ENCODE data around the gene PIK3CD. TPM values are rescaled to one million over a fixed set of nuclear protein-coding genes. Genes with fewer than 3 reads are reported as not detected.

PIK3CD gene
- total and polyA plus RNA-seq, 10 of the 15 experiments (the other 5 are each of a cell fraction or from before 2014, with no cell fraction given) = 7.0 to 101 (median 51.1) TPM

- TF ChIP-seq CTCF (IDR thresholded peaks at IDR 0.05 in 2 of 3, conservative IDR thresholded peaks at IDR 0.05 in 1 of 3; ENCODE audit: control insufficient read depth in 2 of 3, extremely low read depth in 1 of 3, insufficient read depth in 1 of 3, low read depth in 3 of 3, low read length in 3 of 3) (no peak), USF1 (IDR thresholded peaks at IDR 0.05; ENCODE audit: borderline replicate concordance, extremely low read length, insufficient read depth, low read depth, low read length) (no peak), MYC (IDR thresholded peaks at IDR 0.05; ENCODE audit: insufficient read depth, insufficient read length, insufficient replicate concordance, low read length, severe bottlenecking) (no peak), CHD2 (IDR thresholded peaks at IDR 0.05; ENCODE audit: borderline replicate concordance, low read depth, low read length) (no peak), TCF7 (IDR thresholded peaks at IDR 0.05; ENCODE audit: borderline replicate concordance) (no peak)
Observed at GRCh38 chr1:9723068-9723805, 71.7 kb downstream of the PIK3CD start (continued).

- WGBS (ENCODE audit: insufficient coverage, insufficient replicate concordance, low lambda C conversion rate, missing lambda C conversion rate) = 90% methylated on average over 6 of the region's 6 CpGs
- intact Hi-C loops (cut with micrococcal nuclease; ENCODE audit: unreplicated experiment) = loop anchor here (2.0 kb wide), 2 partner anchors 97 to 143 kb away; no protein-coding TSS in a partner anchor
- no peaks in the 10 kb centered on the region; the same call in 2 of the 3 replicates for H3K9me3 ChIP-seq (replicated peaks; ENCODE audit: control insufficient read depth, insufficient read depth, low read length)
- H2AFZ ChIP-seq (ENCODE audit: control insufficient read depth, low read depth, low read length) = no peak overlapping the region
- TF ChIP-seq MLLT1 (IDR thresholded peaks at IDR 0.05) = no peak
- no peak for TF ChIP-seq POLR2AphosphoS2 (IDR thresholded peaks at IDR 0.05; ENCODE audit: low read depth, low read length)
- TF ChIP-seq ZNF592 (IDR thresholded peaks at IDR 0.05) = no peak
- peak; percentile 41; the same call in 1 of the 2 replicates for TF ChIP-seq POLR2A (IDR thresholded peaks at IDR 0.05; ENCODE audit: low read depth, low read length)
- TF ChIP-seq RBBP5 (conservative IDR thresholded peaks at IDR 0.05) = no peak
- in situ Hi-C loops (cut with MboI) = no loop called here
- SMC1A ChIA-PET (ENCODE audit: uncharacterized antibody, unreplicated experiment) = interaction anchor here (2.2 kb wide), 1 partner anchor 140 kb away, joined by 4 read pairs; no protein-coding TSS in a partner anchor
- CTCF ChIA-PET = interaction anchor here (1.1 to 1.5 kb wide), 2 partner anchors 97 to 144 kb away, joined by 3 read pairs; no protein-coding TSS in a partner anchor
- ATAC-seq = no peak
- H3K4me2 ChIP-seq (ENCODE audit: control insufficient read depth, insufficient read depth) = no peak overlapping the region
- RAD21 ChIA-PET (ENCODE audit: unreplicated experiment) = interaction anchor here (1.4 kb wide), 1 partner anchor 108 kb away, joined by 4 read pairs; no protein-coding TSS in a partner anchor
- H3K4me1 ChIP-seq (ENCODE audit: control insufficient read depth, insufficient read depth, low read length) = no peaks in the 10 kb centered on the region
- no peak overlapping the region for H3K9ac ChIP-seq (ENCODE audit: control insufficient read depth, insufficient read depth, low read length)
- no peaks in the 10 kb centered on the region for H3K79me2 ChIP-seq (ENCODE audit: control insufficient read depth, insufficient read depth, low read length)
- no peak overlapping the region for H3K27ac ChIP-seq (ENCODE audit: control insufficient read depth, insufficient read depth)
- no peak for FAIRE-seq
- H3K4me3 ChIP-seq = no peak overlapping the region
- POLR2A ChIA-PET = no interaction called here
- no peak for DNase-seq (ENCODE audit: low read depth, low spot score)
- no peaks in the 10 kb centered on the region for H3K27me3 ChIP-seq (replicated peaks in 1 of 2; ENCODE audit: control insufficient read depth in 2 of 2, insufficient read depth in 2 of 2, low read length in 1 of 2)
- H3K36me3 ChIP-seq (ENCODE audit: control insufficient read depth in 2 of 2, insufficient read depth in 2 of 2, low read length in 1 of 2) = peaks cover 28 to 69% of the 10 kb centered on the region in 2 experiments
- no peaks in the 10 kb centered on the region; the same call in 1 of the 2 replicates for H4K20me1 ChIP-seq (ENCODE audit: control insufficient read depth, insufficient read depth)
- BruUV-seq (replicated peaks) = no TSS peak
Observed at GRCh38 chr1:9723926-9724325, 72.4 kb downstream of the PIK3CD start.
